ENCODE data around the gene HAPLN1.

DNA sequence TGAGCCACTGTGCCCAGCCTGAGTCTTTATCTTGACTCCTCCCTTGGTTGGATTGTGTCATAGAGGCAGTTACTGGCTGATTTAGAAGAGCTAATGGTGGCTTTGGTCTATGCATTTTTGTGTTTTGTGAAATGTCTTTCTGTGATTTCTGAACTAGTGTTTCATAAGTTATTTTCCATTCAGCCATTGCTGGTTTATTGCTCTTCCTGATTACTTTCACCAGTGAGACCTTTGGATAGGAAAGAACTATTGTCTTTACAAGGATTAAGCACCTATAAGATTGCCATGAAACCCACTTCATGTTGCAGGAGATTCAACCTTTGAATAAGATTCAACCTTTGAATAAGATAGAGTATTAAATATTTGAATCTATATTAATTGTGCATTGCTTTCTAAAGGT, 8.7 kb upstream of the HAPLN1 start:
- TF ChIP-seq CTCF (IDR thresholded peaks at IDR 0.05; ENCODE audit: low read depth, low read length, poor library complexity, severe bottlenecking) (no peak), EZH2phosphoT487 (IDR thresholded peaks at IDR 0.05; ENCODE audit: borderline replicate concordance, low read length) (no peak)
